ENCODE results near the gene HPS5. TPM values are rescaled to one million over a fixed set of nuclear protein-coding genes. Genes with fewer than 3 reads are reported as not detected.
"Not testable (repeated sequence)": the region's sequence is repeated elsewhere in the genome, so short reads cannot be mapped to it uniquely, and the experiment has no call there.

Gene HPS5
- total RNA-seq, 4 donors from 2014 or later = 17.0 to 24.5 (median 18.6) TPM

- Histone ChIP-seq H3K4me3 (no peak overlapping the region), H3K4me1 (no peaks in the 10 kb centered on the region), H3K9me3 (no peaks in the 10 kb centered on the region), H3K27ac (replicated peaks in 1 of 4) (no peak overlapping the region), H3K27me3 (peaks cover 0 to 7% (median 0%) of the 10 kb centered on the region in 4 donors), H3K36me3 (no peaks in the 10 kb centered on the region)
- TF ChIP-seq EP300 (IDR thresholded peaks at IDR 0.05) = no peak
- TF ChIP-seq POLR2A (IDR thresholded peaks at IDR 0.05; ENCODE audit: low read depth) = no peak
- TF ChIP-seq POLR2AphosphoS5 (IDR thresholded peaks at IDR 0.05) = no peak
- no peak for TF ChIP-seq CTCF (IDR thresholded peaks at IDR 0.05)
- intact Hi-C loops (cut with DNase I) = no loop called here
- no peak for DNase-seq (ENCODE audit: extremely low spot score)
Observed at GRCh38 chr11:18259259-18259658, 62.7 kb downstream of the HPS5 start.

- Histone ChIP-seq H3K27ac (replicated peaks in 1 of 4) (no peak overlapping the region), H3K4me1 (no peaks in the 10 kb centered on the region), H3K36me3 (no peaks in the 10 kb centered on the region), H3K27me3 (peaks cover 0 to 8% (median 0%) of the 10 kb centered on the region in 4 donors), H3K4me3 (no peak overlapping the region), H3K9me3 (no peaks in the 10 kb centered on the region)
- no peak for TF ChIP-seq POLR2AphosphoS5 (IDR thresholded peaks at IDR 0.05)
- TF ChIP-seq EP300 (IDR thresholded peaks at IDR 0.05) = no peak
- no peak for TF ChIP-seq POLR2A (IDR thresholded peaks at IDR 0.05; ENCODE audit: low read depth)
- TF ChIP-seq CTCF (IDR thresholded peaks at IDR 0.05) = no peak
- no peak for DNase-seq (ENCODE audit: extremely low spot score)
- WGBS = 60% methylated on average over 2 of the region's 2 CpGs
- intact Hi-C loops (cut with DNase I) = no loop called here
Observed at GRCh38 chr11:18254781-18255361, 67.1 kb downstream of the HPS5 start.

- no peaks in the 10 kb centered on the region for H3K36me3 ChIP-seq
- intact Hi-C loops (cut with DNase I) = no loop called here
- H3K4me3 ChIP-seq = no peak overlapping the region
- WGBS = 82% methylated on average over 9 of the region's 11 CpGs
- peak; percentile 86 for DNase-seq (ENCODE audit: extremely low spot score)
- H3K9me3 ChIP-seq = no peaks in the 10 kb centered on the region
- H3K4me1 ChIP-seq = no peaks in the 10 kb centered on the region
- H3K27ac ChIP-seq (replicated peaks in 1 of 4) = no peak overlapping the region
- TF ChIP-seq CTCF (IDR thresholded peaks at IDR 0.05) = no peak
- no peak for TF ChIP-seq POLR2AphosphoS5 (IDR thresholded peaks at IDR 0.05)
- TF ChIP-seq POLR2A (IDR thresholded peaks at IDR 0.05; ENCODE audit: low read depth) = no peak
- no peak for TF ChIP-seq EP300 (IDR thresholded peaks at IDR 0.05)
- peaks cover 0 to 8% (median 0%) of the 10 kb centered on the region in 4 donors for H3K27me3 ChIP-seq
Observed at GRCh38 chr11:18253778-18254338, 68.1 kb downstream of the HPS5 start.

- intact Hi-C loops (cut with DNase I) = no loop called here
- no peak overlapping the region for H3K27ac ChIP-seq (replicated peaks in 1 of 4)
- peaks cover 0 to 8% (median 0%) of the 10 kb centered on the region in 4 donors for H3K27me3 ChIP-seq
- no peaks in the 10 kb centered on the region for H3K4me1 ChIP-seq
- H3K36me3 ChIP-seq = no peaks in the 10 kb centered on the region
- H3K9me3 ChIP-seq = no peaks in the 10 kb centered on the region
- no peak overlapping the region for H3K4me3 ChIP-seq
- TF ChIP-seq POLR2AphosphoS5 (IDR thresholded peaks at IDR 0.05) (no peak), CTCF (IDR thresholded peaks at IDR 0.05) (no peak), POLR2A (IDR thresholded peaks at IDR 0.05; ENCODE audit: low read depth) (no peak), EP300 (IDR thresholded peaks at IDR 0.05) (no peak)
- 88% methylated on average over 3 of the region's 3 CpGs for WGBS
- no peak for DNase-seq (ENCODE audit: extremely low spot score)
Observed at GRCh38 chr11:18253233-18253632, 68.7 kb downstream of the HPS5 start.

GRCh38 chr11:18248561-18248960 lies 73.4 kb downstream of the HPS5 start, which contains the start of gene SAA2:
SAA2 (minus strand) TSS chr11:18248668; CDS start chr11:18248011, 657 bp downstream.
- Histone ChIP-seq H3K4me1 (no peaks in the 10 kb centered on the region), H3K9me3 (no peaks in the 10 kb centered on the region), H3K36me3 (no peaks in the 10 kb centered on the region), H3K27ac (replicated peaks in 1 of 4) (no peak within 1 kb of the TSS), H3K27me3 (no peaks in the 10 kb centered on the region), H3K4me3 (no peak within 1 kb of the TSS)
- DNase-seq (ENCODE audit: extremely low spot score) = no peak
- intact Hi-C loops (cut with DNase I) = no loop called here
- WGBS = 80% methylated on average over 2 of the region's 5 CpGs
- TF ChIP-seq CTCF (IDR thresholded peaks at IDR 0.05) (no peak), POLR2AphosphoS5 (IDR thresholded peaks at IDR 0.05) (no peak), EP300 (IDR thresholded peaks at IDR 0.05) (no peak), POLR2A (IDR thresholded peaks at IDR 0.05; ENCODE audit: low read depth) (no peak)

GRCh38 chr11:18247191-18247581 lies 74.8 kb downstream of the HPS5 start:
- intact Hi-C loops (cut with DNase I); H3K4me1 ChIP-seq; H3K27ac ChIP-seq (replicated peaks in 1 of 4); H3K9me3 ChIP-seq; H3K36me3 ChIP-seq; H3K27me3 ChIP-seq; DNase-seq (ENCODE audit: extremely low spot score); H3K4me3 ChIP-seq: not testable (repeated sequence)
- whole genome bisulfite sequencing = 65% methylated on average over 2 of the region's 6 CpGs

Data from esophagus muscularis mucosa (tissue), 4 donors.